B cell (primary cell): Measurements from ENCODE around the gene MGMT. TPM values are rescaled to one million over a fixed set of nuclear protein-coding genes. Genes with fewer than 3 reads are reported as not detected.

Experiments
- ATAC-seq: fragments of 200-7000 bp; cut with Tn5 transposase; one replicate; pipeline ENCODE4 v1.10.0; 2021; ENCODE audit warnings: low read depth, mild to moderate bottlenecking, moderate number of reproducible peaks, moderate library complexity
- CTCF ChIA-PET: fragments of 350-600 bp; sonication (Branson Sonifier 250); formaldehyde crosslinking; loops from one replicate; lab custom pipeline; 2021; ENCODE audit warnings: antibody characterized with exemption, inconsistent platforms; lab: Charles Lee
- POLR2A ChIA-PET: fragments of 350-600 bp; sonication (Branson Sonifier 250); formaldehyde crosslinking; loops from one replicate; lab custom pipeline; 2021; ENCODE audit warnings: antibody characterized with exemption; lab: Charles Lee
- DNase-seq: peaks from one replicate; pipeline ENCODE4 v3.0.0; 2013
- H2AFZ ChIP-seq: 2 replicates; pipeline ENCODE4 v1.6.1; 2012; ENCODE audit warnings: mild to moderate bottlenecking, low read depth, low read length; ENCODE audit not compliant: insufficient read depth, poor library complexity, severe bottlenecking
- H3K27ac ChIP-seq, 2 donors: 1 replicate in 1 of 2; 2 replicates in 1 of 2; pipeline ENCODE4 v1.5.1; 2012 to 2013; ENCODE audit warnings: low read length in 2 of 2, mild to moderate bottlenecking in 2 of 2, moderate library complexity in 1 of 2
- H3K27me3 ChIP-seq, 4 experiments: fragments of 200-600 bp in 1 of 4; sonication (generic) in 1 of 4; replicated peaks in 1 of 4; 1 replicate in 2 of 4; 2 replicates in 2 of 4; pipeline versions ENCODE4 v1.6.1 to v1.7.0; 2013 to 2016; ENCODE audit warnings: low read length in 3 of 4, mild to moderate bottlenecking in 2 of 4, mixed read lengths in 1 of 4, moderate library complexity in 1 of 4; ENCODE audit not compliant: insufficient read depth in 4 of 4, control insufficient read depth in 3 of 4; ENCODE audit errors: control extremely low read depth in 1 of 4
- H3K36me3 ChIP-seq, 2 experiments: replicated peaks in 1 of 2; 1 replicate in 1 of 2; 2 replicates in 1 of 2; pipeline versions ENCODE4 v1.6.1 to v1.7.1; 2013; ENCODE audit warnings: low read length in 1 of 2; ENCODE audit not compliant: insufficient read depth in 2 of 2, control insufficient read depth in 1 of 2; ENCODE audit errors: control extremely low read depth in 1 of 2, extremely low read depth in 1 of 2
- H3K4me1 ChIP-seq, 2 donors: fragments of 200-600 bp in 1 of 2; sonication (generic) in 1 of 2; 1 replicate in 1 of 2; 2 replicates in 1 of 2; pipeline versions ENCODE4 v1.5.1 to v1.6.1; 2013 to 2017; ENCODE audit warnings: low read length in 2 of 2; ENCODE audit not compliant: control insufficient read depth in 2 of 2, insufficient read depth in 2 of 2
- H3K4me2 ChIP-seq: replicated peaks from 2 replicates; pipeline ENCODE3; 2012; ENCODE audit warnings: mild to moderate bottlenecking, low read depth, low read length; ENCODE audit not compliant: poor library complexity, severe bottlenecking
- H3K4me3 ChIP-seq, 5 experiments: fragments of 200-600 bp in 1 of 5; sonication (generic) in 1 of 5; 1 replicate in 3 of 5; 2 replicates in 2 of 5; pipeline versions ENCODE4 v1.5.1 to v1.7.0; 2011 to 2016; ENCODE audit warnings: low read length in 4 of 5, mild to moderate bottlenecking in 4 of 5, low read depth in 2 of 5, control low read depth in 1 of 5, moderate library complexity in 1 of 5; ENCODE audit not compliant: insufficient read depth in 1 of 5; ENCODE audit errors: control extremely low read depth in 1 of 5, extremely low read depth in 1 of 5
- H3K79me2 ChIP-seq: fragments of 200-600 bp; sonication (generic); one replicate; pipeline ENCODE4 v1.6.0; 2016; ENCODE audit warnings: low read length; ENCODE audit not compliant: control insufficient read depth, insufficient read depth
- H3K9ac ChIP-seq: fragments of 200-600 bp; sonication (generic); 2 replicates; pipeline ENCODE4 v1.6.1; 2017; ENCODE audit warnings: mild to moderate bottlenecking, low read length, moderate library complexity
- H3K9me3 ChIP-seq, 3 donors: one replicate each; pipeline versions ENCODE4 v1.6.1 to v1.7.1; 2013; ENCODE audit warnings: low read length in 2 of 3; ENCODE audit not compliant: control insufficient read depth in 2 of 3, insufficient read depth in 1 of 3; ENCODE audit errors: control extremely low read depth in 1 of 3
- H4K20me1 ChIP-seq: 2 replicates; pipeline ENCODE4 v1.6.0; 2012; ENCODE audit warnings: mild to moderate bottlenecking, low read length; ENCODE audit not compliant: insufficient read depth, control insufficient read depth, poor library complexity, severe bottlenecking
- H3K27ac Mint-ChIP-seq: one replicate; pipeline ENCODE4 v1.8.0; 2021; ENCODE audit warnings: mixed read lengths
- H3K27me3 Mint-ChIP-seq: one replicate; pipeline ENCODE4 v1.8.0; 2021; ENCODE audit warnings: mixed read lengths
- H3K4me1 Mint-ChIP-seq: one replicate; pipeline ENCODE4 v1.8.0; 2021; ENCODE audit warnings: mixed read lengths
- H3K4me3 Mint-ChIP-seq: one replicate; pipeline ENCODE4 v1.8.0; 2021; ENCODE audit warnings: mixed read lengths
- H3K9me3 Mint-ChIP-seq: one replicate; pipeline ENCODE4 v1.8.0; 2022; ENCODE audit warnings: mixed read lengths; ENCODE audit not compliant: insufficient read depth
- EZH2 ChIP-seq: IDR thresholded peaks from 2 replicates; pipeline ENCODE4 v1.6.1; 2012; ENCODE audit warnings: borderline replicate concordance, low read depth, mild to moderate bottlenecking, moderate library complexity, low read length; ENCODE audit not compliant: insufficient read depth, poor library complexity, severe bottlenecking
- WGBS: methylation state at CpG from one replicate; pipeline ENCODE4 v1.1.5; 2013; ENCODE audit warnings: missing lambda C conversion rate; ENCODE audit not compliant: insufficient coverage; 5-methylcytosine and 5-hydroxymethylcytosine counted together
- intact Hi-C: fragments of 100-400 bp; cut with micrococcal nuclease; formaldehyde crosslinking; loops from one replicate; pipeline ENCODE4 v1.10.0; 2022
- polyA plus RNA-seq: library from polyadenylated mRNA; depleted of rRNA; stranded (reverse); fragments of >200 nt; gene quantifications from 2 replicates; pipeline ENCODE4 v1.2.3, GENCODE V29; 2012
- total RNA-seq, 2 donors: library from RNA; stranded (reverse); fragments of 120-200 nt in 1 of 2; gene quantifications; 1 replicate in 1 of 2; 2 replicates in 1 of 2; pipeline versions ENCODE4 v1.2.3 to v1.2.4, GENCODE V29; 2013 to 2022
- TF ChIP-seq, protein P1 (sequence below): fragments of 200-600 bp; IDR thresholded peaks from one replicate; pipeline ENCODE4 v1.8.0; 2022; ENCODE audit warnings: antibody characterized with exemption, mild to moderate bottlenecking

Gene MGMT
- total and polyA plus RNA-seq, 2 donors (not counting 1 experiment from before 2014, with no cell fraction given), result 16.6 to 87.7 TPM

DNA sequence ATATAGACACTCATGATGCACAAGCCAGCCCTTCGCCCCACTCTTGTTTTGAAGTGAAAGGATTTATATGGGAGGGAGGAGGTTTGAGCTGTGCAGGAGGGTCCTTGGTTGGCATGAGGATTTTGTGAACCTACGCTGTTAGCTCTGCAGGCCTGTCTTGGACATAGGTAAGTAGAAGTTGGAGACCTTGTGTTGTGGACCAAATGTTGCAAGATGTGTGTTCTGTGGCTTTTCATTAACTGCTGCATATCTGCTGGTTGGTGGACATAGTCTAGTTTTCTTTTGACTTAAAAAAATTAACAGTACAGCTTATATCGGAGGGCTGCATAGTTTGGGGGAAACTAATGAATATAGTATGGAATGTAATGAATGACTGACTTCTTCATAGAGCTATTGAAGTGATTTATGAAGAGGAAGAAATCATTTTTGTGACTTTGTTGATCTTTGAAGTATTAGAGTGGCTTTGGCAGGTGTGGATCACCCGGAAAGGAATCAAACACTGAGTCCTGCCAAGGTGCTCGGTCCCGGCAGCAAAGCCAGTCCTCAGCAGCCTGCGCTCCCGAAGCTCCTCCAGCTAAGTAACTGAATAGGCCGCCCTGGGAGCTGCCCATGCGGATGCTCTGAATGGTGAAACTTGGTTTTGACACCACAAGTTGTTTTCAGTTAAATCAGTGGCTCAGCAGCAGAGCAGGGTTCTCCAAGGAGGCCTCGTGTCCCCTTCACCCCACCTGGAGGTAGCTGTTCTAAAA lies 3.2 kb downstream of the MGMT start:
- intact Hi-C loops, result no loop called here
- H3K4me1 Mint-ChIP-seq, result peaks cover 54% of the 10 kb centered on the region

More for the DNA sequence above, 3.2 kb downstream of the MGMT start:
- peaks cover 0 to 4% (median 0%) of the 10 kb centered on the region in 3 donors for H3K9me3 ChIP-seq
- H3K27me3 ChIP-seq, result no peaks in the 10 kb centered on the region
- no peak overlapping the region for H3K4me3 Mint-ChIP-seq
- H3K27me3 Mint-ChIP-seq, result no peaks in the 10 kb centered on the region
- no peak overlapping the region for H3K4me2 ChIP-seq
- H3K27ac Mint-ChIP-seq, result no peak overlapping the region
- peaks cover 39 to 47% of the 10 kb centered on the region in 2 donors for H3K4me1 ChIP-seq
- peaks cover 37% of the 10 kb centered on the region for H3K79me2 ChIP-seq
- peaks cover 1 to 3% of the 10 kb centered on the region in 2 experiments for H3K36me3 ChIP-seq
- ChIA-PET CTCF (interaction anchor here (0.9 kb wide), 1 partner anchor 32 kb away, joined by 3 read pairs; no protein-coding TSS in a partner anchor), POLR2A (no interaction called here)
- H2AFZ ChIP-seq, result no peak overlapping the region
- no peak overlapping the region for H3K27ac ChIP-seq
- WGBS, result 73% methylated on average over 9 of the region's 11 CpGs
- H4K20me1 ChIP-seq, result peaks cover 18% of the 10 kb centered on the region
- H3K4me3 ChIP-seq, result no peak overlapping the region
- DNase-seq (no peak), ATAC-seq (no peak)
- no peaks in the 10 kb centered on the region for H3K9me3 Mint-ChIP-seq
- TF ChIP-seq EZH2, result no peak
- TF ChIP-seq, protein P1, sequence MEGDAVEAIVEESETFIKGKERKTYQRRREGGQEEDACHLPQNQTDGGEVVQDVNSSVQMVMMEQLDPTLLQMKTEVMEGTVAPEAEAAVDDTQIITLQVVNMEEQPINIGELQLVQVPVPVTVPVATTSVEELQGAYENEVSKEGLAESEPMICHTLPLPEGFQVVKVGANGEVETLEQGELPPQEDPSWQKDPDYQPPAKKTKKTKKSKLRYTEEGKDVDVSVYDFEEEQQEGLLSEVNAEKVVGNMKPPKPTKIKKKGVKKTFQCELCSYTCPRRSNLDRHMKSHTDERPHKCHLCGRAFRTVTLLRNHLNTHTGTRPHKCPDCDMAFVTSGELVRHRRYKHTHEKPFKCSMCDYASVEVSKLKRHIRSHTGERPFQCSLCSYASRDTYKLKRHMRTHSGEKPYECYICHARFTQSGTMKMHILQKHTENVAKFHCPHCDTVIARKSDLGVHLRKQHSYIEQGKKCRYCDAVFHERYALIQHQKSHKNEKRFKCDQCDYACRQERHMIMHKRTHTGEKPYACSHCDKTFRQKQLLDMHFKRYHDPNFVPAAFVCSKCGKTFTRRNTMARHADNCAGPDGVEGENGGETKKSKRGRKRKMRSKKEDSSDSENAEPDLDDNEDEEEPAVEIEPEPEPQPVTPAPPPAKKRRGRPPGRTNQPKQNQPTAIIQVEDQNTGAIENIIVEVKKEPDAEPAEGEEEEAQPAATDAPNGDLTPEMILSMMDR, result no peak
- no peak overlapping the region for H3K9ac ChIP-seq
